Measurements from ENCODE around the gene SLC35D1.

DNA sequence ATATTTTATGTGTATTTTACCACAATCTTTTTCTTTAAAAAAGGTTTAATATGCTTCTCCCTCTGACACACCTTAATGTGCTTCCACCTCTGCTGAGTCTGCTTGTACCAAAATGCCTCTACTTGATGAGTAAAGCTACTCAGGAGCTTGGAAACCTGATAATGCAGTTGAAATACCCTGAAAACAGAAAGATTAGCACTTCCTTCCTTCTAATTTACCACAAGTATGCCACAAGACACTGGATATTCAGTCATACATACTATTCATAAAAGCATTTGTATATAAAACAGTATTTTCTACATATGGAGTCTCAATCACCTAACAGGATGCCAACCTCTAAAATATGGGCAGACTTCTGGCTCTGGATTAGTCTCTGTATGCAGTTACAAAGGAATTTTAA, 55.0 kb downstream of the SLC35D1 start:
- TF ChIP-seq POLR2A (IDR thresholded peaks at IDR 0.05) (no peak), CTCF (IDR thresholded peaks at IDR 0.05) (no peak)
